AG04450 (cell line): ENCODE results near the gene RPTOR. TPM values are rescaled to one million over a fixed set of nuclear protein-coding genes. Genes with fewer than 3 reads are reported as not detected.

ENCODE experiments used
- CTCF ChIA-PET: fragments of 300-600, 350-600 bp; formaldehyde crosslinking; extraction: SDS; loops from one replicate; lab custom pipeline; 2022; ENCODE audit warnings: antibody characterized with exemption, inconsistent platforms; lab: Charles Lee
- POLR2A ChIA-PET: fragments of 350-600 bp; formaldehyde crosslinking; extraction: SDS; loops from one replicate; lab custom pipeline; 2021; ENCODE audit warnings: antibody characterized with exemption, inconsistent platforms; lab: Yijun Ruan, JAX
- DNase-seq: peaks from one replicate; pipeline ENCODE4 v3.0.0-alpha.2; 2011; ENCODE audit warnings: low read depth, low spot score
- H3K27ac ChIP-seq: one replicate; pipeline ENCODE4 v1.5.1; 2012; ENCODE audit warnings: low read depth, low read length, control low read depth
- H3K27me3 ChIP-seq: one replicate; pipeline ENCODE4 v1.6.0; 2012; ENCODE audit warnings: low read length; ENCODE audit not compliant: control insufficient read depth, insufficient read depth
- H3K4me3 ChIP-seq: 2 replicates; pipeline ENCODE4 v1.5.1; 2011; ENCODE audit warnings: mild to moderate bottlenecking, low read depth, low read length, control low read depth
- H3K9me3 ChIP-seq: 2 replicates; pipeline ENCODE4 v1.5.1; 2012; ENCODE audit warnings: low read length; ENCODE audit not compliant: control insufficient read depth, insufficient read depth
- CTCF ChIP-seq: IDR thresholded peaks from 2 replicates; pipeline ENCODE4 v1.5.1; 2011; ENCODE audit warnings: low read depth, low read length, control low read depth, inconsistent platforms
- polyA plus RNA-seq: library from polyadenylated mRNA; depleted of rRNA; stranded (reverse); fragments of >200 nt; gene quantifications from 2 replicates; pipeline ENCODE4 v1.2.3, GENCODE V29; 2011

RPTOR gene
- polyA plus RNA-seq, 1 experiment, result 6.2 TPM

- Histone ChIP-seq H3K27me3 (no peaks in the 10 kb centered on the region), H3K9me3 (peaks cover 11% of the 10 kb centered on the region), H3K4me3 (no peak overlapping the region), H3K27ac (no peak overlapping the region)
- no peak for TF ChIP-seq CTCF
- DNase-seq, result no peak
- ChIA-PET POLR2A (no interaction called here), CTCF (no interaction called here)
Measured at GRCh38 chr17:80861418-80861815, 316.8 kb downstream of the RPTOR start.

GRCh38 chr17:80861892-80862291, 317.3 kb downstream of the RPTOR start:
- DNase-seq, result no peak
- CTCF ChIA-PET, result no interaction called here
- Histone ChIP-seq H3K9me3 (peaks cover 11% of the 10 kb centered on the region), H3K27ac (no peak overlapping the region), H3K4me3 (no peak overlapping the region), H3K27me3 (no peaks in the 10 kb centered on the region)
- POLR2A ChIA-PET, result no interaction called here
- TF ChIP-seq CTCF, result peak; percentile 67

- Histone ChIP-seq H3K4me3 (no peak overlapping the region), H3K27me3 (no peaks in the 10 kb centered on the region), H3K27ac (no peak overlapping the region), H3K9me3 (peaks cover 11% of the 10 kb centered on the region)
- no peak for TF ChIP-seq CTCF
- ChIA-PET CTCF (no interaction called here), POLR2A (no interaction called here)
- DNase-seq, result no peak
Measured at GRCh38 chr17:80862481-80862961, 317.9 kb downstream of the RPTOR start.

- TF ChIP-seq CTCF, result no peak
- H3K4me3 ChIP-seq, result no peak overlapping the region
- ChIA-PET CTCF (no interaction called here), POLR2A (no interaction called here)
- no peak overlapping the region for H3K27ac ChIP-seq
- DNase-seq, result no peak
- no peaks in the 10 kb centered on the region for H3K27me3 ChIP-seq
- H3K9me3 ChIP-seq, result peaks cover 11% of the 10 kb centered on the region
Measured at GRCh38 chr17:80862978-80863377, 318.3 kb downstream of the RPTOR start.

GRCh38 chr17:80863626-80864025, 319.0 kb downstream of the RPTOR start:
- no peak for DNase-seq
- Histone ChIP-seq H3K4me3 (no peak overlapping the region), H3K27ac (no peak overlapping the region), H3K9me3 (peaks cover 11% of the 10 kb centered on the region), H3K27me3 (no peaks in the 10 kb centered on the region)
- TF ChIP-seq CTCF, result no peak
- CTCF ChIA-PET, result no interaction called here
- POLR2A ChIA-PET, result no interaction called here
